ENCODE measurements around the gene SGMS2. TPM values are rescaled to one million over a fixed set of nuclear protein-coding genes. Genes with fewer than 3 reads are reported as not detected.

SGMS2 gene
- total RNA-seq, 4 donors from 2014 or later = 278 to 487 (median 347) TPM

GRCh38 chr4:107792711-107793110, 32.0 kb upstream of the SGMS2 start:
- no peak for TF ChIP-seq EP300 (IDR thresholded peaks at IDR 0.05)
- no peak for TF ChIP-seq POLR2AphosphoS5 (IDR thresholded peaks at IDR 0.05)
- no peak for TF ChIP-seq POLR2A (IDR thresholded peaks at IDR 0.05; ENCODE audit: low read depth)
- TF ChIP-seq, protein P1, sequence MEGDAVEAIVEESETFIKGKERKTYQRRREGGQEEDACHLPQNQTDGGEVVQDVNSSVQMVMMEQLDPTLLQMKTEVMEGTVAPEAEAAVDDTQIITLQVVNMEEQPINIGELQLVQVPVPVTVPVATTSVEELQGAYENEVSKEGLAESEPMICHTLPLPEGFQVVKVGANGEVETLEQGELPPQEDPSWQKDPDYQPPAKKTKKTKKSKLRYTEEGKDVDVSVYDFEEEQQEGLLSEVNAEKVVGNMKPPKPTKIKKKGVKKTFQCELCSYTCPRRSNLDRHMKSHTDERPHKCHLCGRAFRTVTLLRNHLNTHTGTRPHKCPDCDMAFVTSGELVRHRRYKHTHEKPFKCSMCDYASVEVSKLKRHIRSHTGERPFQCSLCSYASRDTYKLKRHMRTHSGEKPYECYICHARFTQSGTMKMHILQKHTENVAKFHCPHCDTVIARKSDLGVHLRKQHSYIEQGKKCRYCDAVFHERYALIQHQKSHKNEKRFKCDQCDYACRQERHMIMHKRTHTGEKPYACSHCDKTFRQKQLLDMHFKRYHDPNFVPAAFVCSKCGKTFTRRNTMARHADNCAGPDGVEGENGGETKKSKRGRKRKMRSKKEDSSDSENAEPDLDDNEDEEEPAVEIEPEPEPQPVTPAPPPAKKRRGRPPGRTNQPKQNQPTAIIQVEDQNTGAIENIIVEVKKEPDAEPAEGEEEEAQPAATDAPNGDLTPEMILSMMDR (IDR thresholded peaks at IDR 0.05) = no peak
- Histone ChIP-seq H3K4me3 (no peak overlapping the region), H3K9me3 (peaks cover 0 to 4% (median 0%) of the 10 kb centered on the region in 4 donors), H3K36me3 (no peaks in the 10 kb centered on the region), H3K4me1 (peaks cover 0 to 4% (median 0%) of the 10 kb centered on the region in 4 donors), H3K27ac (replicated peaks in 1 of 4) (no peak overlapping the region), H3K27me3 (peaks cover 0 to 4% (median 0%) of the 10 kb centered on the region in 4 donors)
- WGBS = 61% methylated on average over 2 of the region's 2 CpGs
- intact Hi-C loops (cut with DNase I) = no loop called here
- DNase-seq (ENCODE audit: extremely low spot score) = no peak

DNA sequence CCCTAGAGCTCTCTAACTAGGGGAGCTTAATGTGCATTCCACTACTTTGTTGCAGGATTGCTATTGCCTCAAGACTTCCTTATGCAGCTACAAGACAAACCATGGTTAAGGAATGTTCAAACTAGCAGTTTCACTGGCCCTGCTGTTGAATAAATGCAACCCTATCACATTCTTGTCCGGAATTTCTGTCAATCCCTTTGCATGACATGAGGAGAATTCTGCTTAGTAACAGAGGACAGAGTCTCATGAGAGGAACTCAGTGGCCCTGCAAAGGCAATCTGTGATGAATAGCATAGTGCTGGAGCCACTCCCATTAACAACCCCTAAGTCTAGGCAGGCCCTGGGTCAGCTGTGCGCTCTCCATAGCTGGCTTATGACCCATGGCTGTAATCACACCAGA, 30.7 kb upstream of the SGMS2 start:
- H3K27ac ChIP-seq (replicated peaks in 1 of 4) = no peak overlapping the region
- DNase-seq (ENCODE audit: extremely low spot score) = no peak
- intact Hi-C loops (cut with DNase I) = no loop called here
- no peaks in the 10 kb centered on the region for H3K36me3 ChIP-seq
- WGBS = 93% methylated on average over 2 of the region's 2 CpGs
- H3K4me3 ChIP-seq = no peak overlapping the region
- H3K4me1 ChIP-seq = peaks cover 0 to 4% (median 0%) of the 10 kb centered on the region in 4 donors
- peaks cover 0 to 4% (median 0%) of the 10 kb centered on the region in 4 donors for H3K27me3 ChIP-seq
- TF ChIP-seq EP300 (IDR thresholded peaks at IDR 0.05) (no peak), POLR2A (IDR thresholded peaks at IDR 0.05; ENCODE audit: low read depth) (no peak), POLR2AphosphoS5 (IDR thresholded peaks at IDR 0.05) (no peak)
- TF ChIP-seq, protein P1 (IDR thresholded peaks at IDR 0.05) = no peak
- no peaks in the 10 kb centered on the region for H3K9me3 ChIP-seq

- peak overlapping the region in 1 of 4 donors; percentile 24 for H3K27ac ChIP-seq (replicated peaks in 1 of 4)
- intact Hi-C loops (cut with DNase I) = no loop called here
- 61% methylated on average over 9 of the region's 10 CpGs for WGBS
- H3K4me1 ChIP-seq = peaks cover 0 to 7% (median 2%) of the 10 kb centered on the region in 4 donors
- no peaks in the 10 kb centered on the region for H3K36me3 ChIP-seq
- peak overlapping the region; percentile 2 to 43 (median 22) for H3K4me3 ChIP-seq
- DNase-seq (ENCODE audit: extremely low spot score) = no peak
- H3K9me3 ChIP-seq = no peaks in the 10 kb centered on the region
- peaks cover 0 to 4% (median 0%) of the 10 kb centered on the region in 4 donors for H3K27me3 ChIP-seq
- no peak for TF ChIP-seq POLR2AphosphoS5 (IDR thresholded peaks at IDR 0.05)
These were observed 24.9 kb upstream of the SGMS2 start for GRCh38 chr4:107799669-107800450.

DNA sequence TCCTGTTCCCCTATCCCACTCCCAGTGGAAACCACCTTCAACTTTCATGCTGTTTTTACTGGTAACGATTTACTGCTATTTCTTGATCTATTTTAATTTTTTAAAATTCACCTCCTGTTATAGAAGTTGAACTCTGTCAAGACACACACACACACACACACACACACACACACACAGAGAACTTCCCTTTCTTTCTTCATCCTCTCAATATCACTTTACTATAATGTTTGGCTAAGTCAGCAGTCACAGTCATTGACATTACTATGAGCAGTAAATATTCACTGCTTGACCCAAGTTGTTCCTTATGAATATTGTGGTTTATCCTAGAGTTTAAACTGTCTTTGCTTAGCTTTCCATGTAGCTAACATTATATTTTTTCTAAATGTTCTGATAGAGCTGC, 24.0 kb upstream of the SGMS2 start:
- Histone ChIP-seq H3K4me3 (no peak overlapping the region), H3K9me3 (no peaks in the 10 kb centered on the region), H3K27me3 (peaks cover 0 to 4% (median 0%) of the 10 kb centered on the region in 4 donors), H3K4me1 (peaks cover 0 to 7% (median 2%) of the 10 kb centered on the region in 4 donors), H3K36me3 (no peaks in the 10 kb centered on the region), H3K27ac (replicated peaks in 1 of 4) (no peak overlapping the region)
- WGBS = 79% methylated on average over 1 of the region's 1 CpG
- intact Hi-C loops (cut with DNase I) = no loop called here
- no peak for DNase-seq (ENCODE audit: extremely low spot score)
- no peak for TF ChIP-seq EP300 (IDR thresholded peaks at IDR 0.05)
- TF ChIP-seq, protein P1 (IDR thresholded peaks at IDR 0.05) = no peak
- TF ChIP-seq POLR2A (IDR thresholded peaks at IDR 0.05; ENCODE audit: low read depth) = no peak
- TF ChIP-seq POLR2AphosphoS5 (IDR thresholded peaks at IDR 0.05) = no peak

- Histone ChIP-seq H3K4me3 (no peak overlapping the region), H3K36me3 (no peaks in the 10 kb centered on the region), H3K27ac (replicated peaks in 1 of 4) (no peak overlapping the region), H3K9me3 (no peaks in the 10 kb centered on the region), H3K4me1 (peaks cover 0 to 7% (median 2%) of the 10 kb centered on the region in 4 donors), H3K27me3 (peaks cover 0 to 4% (median 0%) of the 10 kb centered on the region in 4 donors)
- intact Hi-C loops (cut with DNase I) = no loop called here
- 78% methylated on average over 1 of the region's 1 CpG for WGBS
- no peak for DNase-seq (ENCODE audit: extremely low spot score)
- TF ChIP-seq POLR2AphosphoS5 (IDR thresholded peaks at IDR 0.05) (no peak), POLR2A (IDR thresholded peaks at IDR 0.05; ENCODE audit: low read depth) (no peak), EP300 (IDR thresholded peaks at IDR 0.05) (no peak)
- TF ChIP-seq, protein P1 (IDR thresholded peaks at IDR 0.05) = no peak
These were observed 22.9 kb upstream of the SGMS2 start for GRCh38 chr4:107801766-107802211.
